ENCODE results near the gene PDE1A. TPM values are rescaled to one million over a fixed set of nuclear protein-coding genes. Genes with fewer than 3 reads are reported as not detected.

The PDE1A gene
- total and polyA plus RNA-seq, 2 of the 4 experiments (the other 2 are of a cell fraction): 0.24 to 0.90 TPM

DNA sequence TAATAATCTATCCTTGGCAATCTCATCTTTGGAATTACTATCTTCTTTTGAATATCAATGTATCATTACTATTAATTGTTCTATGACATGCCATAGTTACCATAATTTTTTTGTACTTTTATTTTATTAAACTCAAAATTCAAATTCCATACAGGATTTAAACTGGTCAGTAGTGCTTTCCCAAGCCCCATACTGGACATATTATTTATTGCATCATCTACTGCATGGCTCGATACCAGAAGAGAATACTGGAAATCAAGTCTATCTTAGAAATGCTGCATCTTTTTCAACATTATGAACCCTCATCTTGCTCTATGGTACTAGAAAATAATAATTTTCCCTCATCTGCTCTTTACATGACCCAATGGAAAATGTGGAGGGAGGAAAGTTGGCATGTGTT is 9.4 kb upstream of the PDE1A start:
- H3K9ac ChIP-seq (ENCODE audit: low read depth, low read length): no peak overlapping the region
- no TSS peak for BruUV-seq (replicated peaks)
- H3K79me1 ChIP-seq (ENCODE audit: low read depth in 1 of 2, low read length in 2 of 2): no peaks in the 10 kb centered on the region
- H4K5ac ChIP-seq (ENCODE audit: low read depth, low read length): no peak overlapping the region
- no peaks in the 10 kb centered on the region for H3K27me3 ChIP-seq (ENCODE audit: control insufficient read depth, insufficient read depth, low read length)
- in situ Hi-C loops (cut with MboI; ENCODE audit: low sequenced_read_pairs): no loop called here
- H4K8ac ChIP-seq (ENCODE audit: low read depth in 2 of 2, low read length in 2 of 2): no peak overlapping the region
- no peak overlapping the region for H3K23ac ChIP-seq (ENCODE audit: low read depth, low read length)
- intact Hi-C loops (cut with micrococcal nuclease): no loop called here
- H2BK5ac ChIP-seq (ENCODE audit: low read depth, low read length, poor library complexity, severe bottlenecking): no peak overlapping the region
- no peak overlapping the region for H3K4me3 ChIP-seq (ENCODE audit: insufficient read depth, low read depth, low read length)
- CTCF ChIA-PET: interaction anchor here (1.0 kb wide), 1 partner anchor 10 kb away, joined by 3 read pairs; the partner anchor contains the start of gene PDE1A
- dilution Hi-C loops (cut with HindIII; ENCODE audit: low sequenced_read_pairs, unreplicated experiment): no loop called here
- no peak overlapping the region for H2BK120ac ChIP-seq (ENCODE audit: low read depth, low read length)
- no peak overlapping the region for H2BK15ac ChIP-seq (ENCODE audit: low read depth, low read length)
- H3K18ac ChIP-seq (ENCODE audit: low read depth, low read length): no peak overlapping the region
- H3K14ac ChIP-seq (replicated peaks; ENCODE audit: low read depth, low read length): no peak overlapping the region
- H2AK9ac ChIP-seq (replicated peaks; ENCODE audit: low read depth, low read length, poor library complexity): no peak overlapping the region
- POLR2A ChIA-PET (ENCODE audit: unreplicated experiment): no interaction called here
- no peak overlapping the region for H4K91ac ChIP-seq (ENCODE audit: insufficient read depth, low read depth, low read length)
- DNase-seq (no peak), ATAC-seq (ENCODE audit: low read depth) (no peak)
- no peaks in the 10 kb centered on the region for H3K9me1 ChIP-seq (ENCODE audit: insufficient read depth, low read length)
- H3K9me3 ChIP-seq (ENCODE audit: control insufficient read depth, insufficient read depth, low read length): no peaks in the 10 kb centered on the region
- H4K20me1 ChIP-seq (ENCODE audit: insufficient read depth, low read length): no peaks in the 10 kb centered on the region
- no peak overlapping the region for H2BK20ac ChIP-seq (ENCODE audit: low read depth, low read length)
- no peak overlapping the region for H3K4me2 ChIP-seq (ENCODE audit: low read depth, low read length)
- no peaks in the 10 kb centered on the region for H3K36me3 ChIP-seq (ENCODE audit: control insufficient read depth, insufficient read depth, low read length)
- peak; percentile 58 for TF ChIP-seq CEBPB (IDR thresholded peaks at IDR 0.05; ENCODE audit: low read depth, low read length)
- TF ChIP-seq SMC3 (IDR thresholded peaks at IDR 0.05; ENCODE audit: low read depth, low read length): no peak
- H3K4me1 ChIP-seq (ENCODE audit: control insufficient read depth, insufficient read depth, low read length): no peaks in the 10 kb centered on the region; the same call in 1 of the 2 replicates
- WGBS, 2 experiments (ENCODE audit: extremely low coverage in 2 of 2, insufficient read length in 1 of 2): no CpG with 5 or more reads among the region's 1 CpG
- H3K27ac ChIP-seq (ENCODE audit: insufficient read depth, low read length): no peak overlapping the region
- no peak overlapping the region for H2AK5ac ChIP-seq (ENCODE audit: low read depth, low read length)
- H2AFZ ChIP-seq (replicated peaks; ENCODE audit: low read length, poor library complexity): no peak overlapping the region
- no peak overlapping the region for H3K56ac ChIP-seq (ENCODE audit: extremely low read depth, insufficient read depth, low read length)
- no peak overlapping the region for H3K4ac ChIP-seq (ENCODE audit: low read depth, low read length)
